ENCODE measurements around the gene TSLP. TPM values are rescaled to one million over a fixed set of nuclear protein-coding genes. Genes with fewer than 3 reads are reported as not detected.

Gene TSLP
- total and polyA plus RNA-seq, 4 donors = 0.25 to 1.6 (median 1.4) TPM; not detected in 1

GRCh38 chr5:111095982-111096381, 24.5 kb downstream of the TSLP start:
- peaks cover 0 to 25% (median 21%) of the 10 kb centered on the region in 4 donors for H3K36me3 ChIP-seq (ENCODE audit: control insufficient read depth in 4 of 4, insufficient read depth in 3 of 4, low read depth in 1 of 4, low read length in 3 of 4)

GRCh38 chr5:111099058-111099778, 27.7 kb downstream of the TSLP start:
- H3K36me3 ChIP-seq (ENCODE audit: control insufficient read depth in 4 of 4, insufficient read depth in 3 of 4, low read depth in 1 of 4, low read length in 3 of 4) = peaks cover 0 to 49% (median 40%) of the 10 kb centered on the region in 4 donors
- H3K27me3 ChIP-seq (ENCODE audit: control insufficient read depth in 4 of 4, insufficient read depth in 4 of 4, low read length in 3 of 4) = no peaks in the 10 kb centered on the region
- WGBS = 71% methylated on average over 1 of the region's 1 CpG

More at GRCh38 chr5:111095982-111096381, 24.5 kb downstream of the TSLP start:
- Histone ChIP-seq H3K9ac (ENCODE audit: low read depth in 1 of 2, low read length in 2 of 2) (no peak overlapping the region), H3K4me1 (ENCODE audit: control insufficient read depth in 4 of 4, insufficient read depth in 4 of 4, low read length in 3 of 4) (peaks cover 9 to 16% (median 12%) of the 10 kb centered on the region in 4 donors), H3K27ac (ENCODE audit: low read depth in 1 of 2, low read length in 2 of 2) (no peak overlapping the region), H3K9me3 (ENCODE audit: control insufficient read depth in 4 of 4, low read length in 3 of 4) (no peaks in the 10 kb centered on the region), H3K27me3 (ENCODE audit: control insufficient read depth in 4 of 4, insufficient read depth in 4 of 4, low read length in 3 of 4) (no peaks in the 10 kb centered on the region), H3K4me3 (ENCODE audit: low read depth in 1 of 3, low read length in 3 of 3) (no peak overlapping the region)
- DNase-seq (ENCODE audit: low spot score) = no peak
- 76% methylated on average over 1 of the region's 1 CpG for WGBS
- TF ChIP-seq TAF1 (conservative IDR thresholded peaks at IDR 0.05) (no peak), YY1 (IDR thresholded peaks at IDR 0.05) (no peak), HNF4G (IDR thresholded peaks at IDR 0.05) (no peak), FOXA1 (IDR thresholded peaks at IDR 0.05) (no peak), MAX (IDR thresholded peaks at IDR 0.05) (no peak), JUND (IDR thresholded peaks at IDR 0.05) (no peak), GABPA (IDR thresholded peaks at IDR 0.05 in 1 of 2, conservative IDR thresholded peaks at IDR 0.05 in 1 of 2) (no peak), HNF4A (conservative IDR thresholded peaks at IDR 0.05) (no peak)

GRCh38 chr5:111106320-111106948, 34.9 kb downstream of the TSLP start:
- Histone ChIP-seq H3K27me3 (ENCODE audit: control insufficient read depth in 4 of 4, insufficient read depth in 4 of 4, low read length in 3 of 4) (no peaks in the 10 kb centered on the region), H3K9me3 (ENCODE audit: control insufficient read depth in 4 of 4, low read length in 3 of 4) (no peaks in the 10 kb centered on the region), H3K4me1 (ENCODE audit: control insufficient read depth in 4 of 4, insufficient read depth in 4 of 4, low read length in 3 of 4) (no peaks in the 10 kb centered on the region), H3K9ac (ENCODE audit: low read depth in 1 of 2, low read length in 2 of 2) (no peak overlapping the region), H3K4me3 (ENCODE audit: low read depth in 1 of 3, low read length in 3 of 3) (no peak overlapping the region), H3K27ac (ENCODE audit: low read depth in 1 of 2, low read length in 2 of 2) (no peak overlapping the region), H3K36me3 (ENCODE audit: control insufficient read depth in 4 of 4, insufficient read depth in 3 of 4, low read depth in 1 of 4, low read length in 3 of 4) (peaks cover 5 to 75% (median 61%) of the 10 kb centered on the region in 4 donors)
- no peak for DNase-seq (ENCODE audit: low spot score)
- WGBS = 98% methylated on average over 2 of the region's 2 CpGs
- no peak for TF ChIP-seq CTCF (IDR thresholded peaks at IDR 0.05; ENCODE audit: low read depth, low read length, missing input control)
- TF ChIP-seq SP1 (IDR thresholded peaks at IDR 0.05) = no peak
- TF ChIP-seq JUND (IDR thresholded peaks at IDR 0.05) = no peak
- TF ChIP-seq HNF4A (conservative IDR thresholded peaks at IDR 0.05) = no peak
- no peak for TF ChIP-seq FOXA2 (IDR thresholded peaks at IDR 0.05)
- TF ChIP-seq TAF1 (conservative IDR thresholded peaks at IDR 0.05) = no peak
- TF ChIP-seq MAX (IDR thresholded peaks at IDR 0.05) = no peak
- TF ChIP-seq GABPA (IDR thresholded peaks at IDR 0.05 in 1 of 2, conservative IDR thresholded peaks at IDR 0.05 in 1 of 2) = no peak
- TF ChIP-seq FOXA1 (IDR thresholded peaks at IDR 0.05) = no peak
- TF ChIP-seq NR2F2 (IDR thresholded peaks at IDR 0.05) = no peak
- no peak for TF ChIP-seq YY1 (IDR thresholded peaks at IDR 0.05)
- TF ChIP-seq EGR1 (IDR thresholded peaks at IDR 0.05; ENCODE audit: low read depth in 2 of 2) = no peak
- no peak for TF ChIP-seq RXRA (IDR thresholded peaks at IDR 0.05)
- TF ChIP-seq ZBTB33 (IDR thresholded peaks at IDR 0.05) = no peak

More at GRCh38 chr5:111099058-111099778, 27.7 kb downstream of the TSLP start:
- H3K27ac ChIP-seq (ENCODE audit: low read depth in 1 of 2, low read length in 2 of 2) = no peak overlapping the region
- H3K9me3 ChIP-seq (ENCODE audit: control insufficient read depth in 4 of 4, low read length in 3 of 4) = no peaks in the 10 kb centered on the region
- no peak for DNase-seq (ENCODE audit: low spot score)
- peaks cover 0 to under 1% (median under 1%) of the 10 kb centered on the region in 4 donors for H3K4me1 ChIP-seq (ENCODE audit: control insufficient read depth in 4 of 4, insufficient read depth in 4 of 4, low read length in 3 of 4)
- H3K4me3 ChIP-seq (ENCODE audit: low read depth in 1 of 3, low read length in 3 of 3) = no peak overlapping the region
- no peak for TF ChIP-seq HNF4A (conservative IDR thresholded peaks at IDR 0.05)
- no peak for TF ChIP-seq SP1 (IDR thresholded peaks at IDR 0.05)
- TF ChIP-seq ZBTB33 (IDR thresholded peaks at IDR 0.05) = no peak
- H3K9ac ChIP-seq (ENCODE audit: low read depth in 1 of 2, low read length in 2 of 2) = no peak overlapping the region
